22Rv1 (cell line): Measurements from ENCODE around the gene ANO9.

ENCODE experiments used
- CTCF ChIP-seq: fragments of 450-650 bp; IDR thresholded peaks from 2 replicates; pipeline ENCODE4 v1.5.1; 2017; ENCODE audit warnings: mild to moderate bottlenecking
- ZFX ChIP-seq: fragments of 450-650 bp; IDR thresholded peaks from 2 replicates; pipeline ENCODE4 v1.6.1; 2017; ENCODE audit warnings: antibody characterized with exemption, borderline replicate concordance

GRCh38 chr11:405954-406795 lies 35.6 kb downstream of the ANO9 start:
- TF ChIP-seq CTCF (no peak), ZFX (no peak)
